Measurements from ENCODE around the gene ALDH7A1. TPM values are rescaled to one million over a fixed set of nuclear protein-coding genes. Genes with fewer than 3 reads are reported as not detected.

The ALDH7A1 gene
- total RNA-seq, 1 donor from 2014 or later: 128 TPM

DNA sequence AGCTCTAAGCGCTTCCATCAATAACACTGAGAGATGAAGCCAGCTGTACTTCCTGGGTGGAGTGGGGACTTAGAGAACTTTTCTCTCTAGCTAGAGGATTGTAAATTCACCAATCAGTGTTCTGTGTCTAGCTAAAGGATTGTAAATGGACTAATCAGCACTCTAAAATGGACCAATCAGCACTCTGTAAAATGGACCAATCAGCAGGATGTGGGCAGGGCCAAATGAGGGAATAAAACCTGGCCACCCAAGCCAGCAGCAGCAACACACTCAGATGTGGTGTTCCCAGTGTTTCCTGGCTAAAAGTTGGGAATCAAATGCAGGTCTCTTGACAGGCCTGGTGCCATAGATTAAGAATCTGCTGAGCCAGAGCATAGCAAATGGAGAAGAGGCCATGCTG lies 60.5 kb downstream of the ALDH7A1 start:
- H3K27ac Mint-ChIP-seq: no peak overlapping the region
- DNase-seq (ENCODE audit: low spot score): no peak
- Histone ChIP-seq H3K4me3 (no peak overlapping the region), H3K27me3 (no peaks in the 10 kb centered on the region), H3K27ac (no peak overlapping the region), H3K9ac (no peak overlapping the region), H3K79me2 (ENCODE audit: low read depth) (no peaks in the 10 kb centered on the region), H3F3A (ENCODE audit: low read depth) (no peaks in the 10 kb centered on the region), H3K4me2 (no peak overlapping the region), H3K4me1 (peaks cover 9% of the 10 kb centered on the region), H3K9me3 (ENCODE audit: low read depth) (no peaks in the 10 kb centered on the region), H4K20me1 (ENCODE audit: low read depth) (no peaks in the 10 kb centered on the region), H3K36me3 (no peaks in the 10 kb centered on the region), H2AFZ (replicated peaks) (no peak overlapping the region)
- H3K4me3 Mint-ChIP-seq: no peak overlapping the region
- H3K9me3 Mint-ChIP-seq: no peaks in the 10 kb centered on the region
- peaks cover 24% of the 10 kb centered on the region for H3K4me1 Mint-ChIP-seq
- H3K36me3 Mint-ChIP-seq: no peaks in the 10 kb centered on the region
- TF ChIP-seq, protein P1, sequence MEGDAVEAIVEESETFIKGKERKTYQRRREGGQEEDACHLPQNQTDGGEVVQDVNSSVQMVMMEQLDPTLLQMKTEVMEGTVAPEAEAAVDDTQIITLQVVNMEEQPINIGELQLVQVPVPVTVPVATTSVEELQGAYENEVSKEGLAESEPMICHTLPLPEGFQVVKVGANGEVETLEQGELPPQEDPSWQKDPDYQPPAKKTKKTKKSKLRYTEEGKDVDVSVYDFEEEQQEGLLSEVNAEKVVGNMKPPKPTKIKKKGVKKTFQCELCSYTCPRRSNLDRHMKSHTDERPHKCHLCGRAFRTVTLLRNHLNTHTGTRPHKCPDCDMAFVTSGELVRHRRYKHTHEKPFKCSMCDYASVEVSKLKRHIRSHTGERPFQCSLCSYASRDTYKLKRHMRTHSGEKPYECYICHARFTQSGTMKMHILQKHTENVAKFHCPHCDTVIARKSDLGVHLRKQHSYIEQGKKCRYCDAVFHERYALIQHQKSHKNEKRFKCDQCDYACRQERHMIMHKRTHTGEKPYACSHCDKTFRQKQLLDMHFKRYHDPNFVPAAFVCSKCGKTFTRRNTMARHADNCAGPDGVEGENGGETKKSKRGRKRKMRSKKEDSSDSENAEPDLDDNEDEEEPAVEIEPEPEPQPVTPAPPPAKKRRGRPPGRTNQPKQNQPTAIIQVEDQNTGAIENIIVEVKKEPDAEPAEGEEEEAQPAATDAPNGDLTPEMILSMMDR (IDR thresholded peaks at IDR 0.05): no peak
- TF ChIP-seq EZH2phosphoT487 (IDR thresholded peaks at IDR 0.05): no peak
- no peak for TF ChIP-seq EZH2 (IDR thresholded peaks at IDR 0.05)
- H3K27me3 Mint-ChIP-seq (ENCODE audit: insufficient read depth, low read depth): peaks cover 7% of the 10 kb centered on the region

GRCh38 chr5:126531543-126532120 lies 63.4 kb downstream of the ALDH7A1 start:
- Histone ChIP-seq H3K27me3 (no peaks in the 10 kb centered on the region), H3K27ac (peak overlapping the region; percentile 47), H3K9ac (no peak overlapping the region), H3K9me3 (ENCODE audit: low read depth) (no peaks in the 10 kb centered on the region), H3K4me1 (peaks cover 9% of the 10 kb centered on the region), H2AFZ (replicated peaks) (peak overlapping the region; percentile 19), H4K20me1 (ENCODE audit: low read depth) (no peaks in the 10 kb centered on the region), H3K79me2 (ENCODE audit: low read depth) (no peaks in the 10 kb centered on the region), H3K36me3 (no peaks in the 10 kb centered on the region), H3F3A (ENCODE audit: low read depth) (no peaks in the 10 kb centered on the region), H3K4me3 (no peak overlapping the region), H3K4me2 (no peak overlapping the region)
- Mint-ChIP-seq H3K4me3 (no peak overlapping the region), H3K36me3 (no peaks in the 10 kb centered on the region), H3K27ac (peak overlapping the region; percentile 30), H3K4me1 (peaks cover 17% of the 10 kb centered on the region), H3K9me3 (peaks cover 10% of the 10 kb centered on the region), H3K27me3 (ENCODE audit: insufficient read depth, low read depth) (peaks cover 5% of the 10 kb centered on the region)
- no peak for DNase-seq (ENCODE audit: low spot score)
- TF ChIP-seq, protein P1 (IDR thresholded peaks at IDR 0.05): no peak

DNA sequence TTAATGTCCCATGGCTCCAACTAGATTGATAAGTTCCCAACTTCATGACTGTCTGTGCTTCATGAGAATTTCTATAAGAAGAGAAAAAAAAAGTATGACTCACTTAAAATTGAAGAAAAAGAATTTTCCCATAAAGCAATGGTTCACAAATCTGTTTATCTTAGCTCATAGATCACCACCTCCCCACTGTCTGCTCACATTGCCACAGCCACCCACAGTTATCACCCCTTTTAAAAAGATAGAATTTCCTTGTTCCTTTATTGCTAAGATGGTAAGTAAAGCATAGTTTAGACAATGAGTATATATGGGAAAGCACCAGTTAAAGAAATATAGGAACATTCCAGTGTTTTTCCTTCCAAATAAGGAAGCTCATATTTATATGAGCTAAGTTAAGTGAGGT lies 67.1 kb downstream of the ALDH7A1 start:
- no peaks in the 10 kb centered on the region for H3K36me3 Mint-ChIP-seq
- no peak overlapping the region for H3K4me3 ChIP-seq
- peaks cover 25% of the 10 kb centered on the region for H3K4me1 Mint-ChIP-seq
- H3K27ac ChIP-seq: no peak overlapping the region
- no peaks in the 10 kb centered on the region for H3K27me3 ChIP-seq
- TF ChIP-seq EZH2 (IDR thresholded peaks at IDR 0.05) (no peak), EZH2phosphoT487 (IDR thresholded peaks at IDR 0.05) (no peak)
- TF ChIP-seq, protein P1 (IDR thresholded peaks at IDR 0.05): no peak
- H3K27ac Mint-ChIP-seq: no peak overlapping the region
- no peak overlapping the region for H3K4me2 ChIP-seq
- H2AFZ ChIP-seq (replicated peaks): no peak overlapping the region
- H3K9me3 Mint-ChIP-seq: peaks cover 10% of the 10 kb centered on the region
- H3F3A ChIP-seq (ENCODE audit: low read depth): no peaks in the 10 kb centered on the region
- H3K9ac ChIP-seq: no peak overlapping the region
- H3K79me2 ChIP-seq (ENCODE audit: low read depth): no peaks in the 10 kb centered on the region
- H4K20me1 ChIP-seq (ENCODE audit: low read depth): no peaks in the 10 kb centered on the region
- H3K9me3 ChIP-seq (ENCODE audit: low read depth): no peaks in the 10 kb centered on the region
- H3K36me3 ChIP-seq: no peaks in the 10 kb centered on the region
- H3K4me1 ChIP-seq: peaks cover 9% of the 10 kb centered on the region
- DNase-seq (ENCODE audit: low spot score): no peak
- H3K4me3 Mint-ChIP-seq: no peak overlapping the region
- H3K27me3 Mint-ChIP-seq (ENCODE audit: insufficient read depth, low read depth): peaks cover 2% of the 10 kb centered on the region

Data from neural progenitor cell (in vitro differentiated cells).